ENCODE results near the gene BNC2. TPM values are rescaled to one million over a fixed set of nuclear protein-coding genes. Genes with fewer than 3 reads are reported as not detected.
"Not testable (repeated sequence)": the region's sequence is repeated elsewhere in the genome, so short reads cannot be mapped to it uniquely, and the experiment has no call there.

The BNC2 gene
- total RNA-seq, 2 donors from 2014 or later: not detected

DNA sequence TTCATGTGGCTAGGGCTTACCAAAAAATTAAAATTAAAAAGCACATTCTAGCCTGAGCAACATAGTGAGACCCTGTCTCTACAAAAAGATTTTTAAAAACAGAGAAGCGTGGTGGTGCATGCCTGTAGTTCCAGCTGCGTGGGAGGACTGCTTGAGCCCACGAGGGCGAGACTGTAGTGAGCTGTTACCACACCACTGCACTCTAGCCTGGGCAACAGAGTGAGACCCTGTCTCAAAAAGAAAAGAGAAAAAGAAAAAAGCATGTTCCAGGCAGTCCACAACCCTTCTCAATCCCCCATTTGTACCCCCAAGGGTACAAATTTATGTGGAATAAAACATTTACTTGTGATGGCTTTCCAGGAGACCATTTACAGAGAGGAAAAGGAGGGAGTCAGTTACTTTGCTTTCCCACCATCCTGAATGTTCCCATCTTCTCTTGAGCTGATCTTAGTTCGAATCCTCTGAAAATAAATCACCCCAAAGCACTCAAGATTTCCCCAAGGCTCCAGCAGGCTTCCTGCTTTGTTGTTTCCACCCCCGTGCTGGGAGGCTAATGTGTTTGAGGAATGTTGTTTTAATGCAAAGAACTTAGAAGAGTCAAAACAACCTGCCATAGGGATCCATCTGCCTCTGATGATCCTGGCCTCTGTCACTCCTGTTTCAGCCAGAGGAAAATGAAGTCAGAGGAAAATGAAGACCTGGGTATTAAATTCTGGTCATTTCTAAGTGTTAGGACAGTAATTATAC, 384.7 kb downstream of the BNC2 start:
- H3K9me3 Mint-ChIP-seq: peaks cover 0 to 3% of the 10 kb centered on the region in 2 donors
- no peak overlapping the region for H3K27ac Mint-ChIP-seq
- ATAC-seq (no peak), DNase-seq (ENCODE audit: low spot score in 2 of 2) (no peak)
- H3K36me3 Mint-ChIP-seq: no peaks in the 10 kb centered on the region

DNA sequence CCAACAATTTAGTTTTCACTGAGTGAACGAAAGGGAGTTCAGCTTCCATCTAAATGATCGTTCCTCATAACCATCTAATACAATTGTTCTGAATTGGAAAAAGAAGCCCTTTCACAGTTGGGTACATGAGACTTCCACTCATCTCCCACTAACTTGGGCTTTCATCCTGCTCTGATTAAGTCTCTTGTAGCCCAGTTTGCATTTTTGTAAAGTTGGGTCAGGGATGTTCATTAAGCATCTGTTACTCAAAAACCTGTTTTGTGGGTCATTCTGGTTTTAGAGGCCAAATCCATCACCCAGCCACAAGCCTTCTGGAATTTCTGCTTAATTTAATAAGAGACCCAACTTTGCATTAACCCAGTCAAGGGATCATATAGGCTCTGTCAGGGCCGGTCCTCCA, 385.3 kb downstream of the BNC2 start:
- DNase-seq (ENCODE audit: low spot score in 2 of 2) (no peak), ATAC-seq (no peak)
- no peaks in the 10 kb centered on the region for H3K9me3 Mint-ChIP-seq
- no peak overlapping the region for H3K27ac Mint-ChIP-seq
- H3K36me3 Mint-ChIP-seq: no peaks in the 10 kb centered on the region

GRCh38 chr9:16484744-16485143, 385.7 kb downstream of the BNC2 start:
- Mint-ChIP-seq H3K36me3 (no peaks in the 10 kb centered on the region), H3K9me3 (no peaks in the 10 kb centered on the region), H3K27ac (no peak overlapping the region)
- ATAC-seq (no peak), DNase-seq (ENCODE audit: low spot score in 2 of 2) (no peak)

DNA sequence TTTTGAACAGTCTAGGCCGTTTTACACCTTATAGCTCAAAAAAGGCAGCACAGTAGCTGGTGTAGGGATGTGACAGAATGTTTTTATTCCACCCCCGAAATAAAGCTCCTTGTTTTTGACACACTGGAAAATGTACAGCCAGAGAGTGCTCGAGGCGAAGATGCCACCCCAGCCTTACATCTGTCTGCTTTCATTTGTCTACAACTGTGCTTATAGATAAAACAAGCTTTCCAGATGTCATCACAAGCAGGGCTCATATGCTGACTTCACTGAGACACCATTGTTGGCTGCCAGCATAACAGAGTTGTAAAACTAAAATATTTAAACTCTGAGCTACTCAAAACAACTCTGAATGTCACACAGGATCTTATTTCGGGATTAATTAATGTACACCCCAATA, 386.3 kb downstream of the BNC2 start:
- no peak for ATAC-seq
- DNase-seq (ENCODE audit: low spot score in 2 of 2): no peak

GRCh38 chr9:16482764-16483163, 387.7 kb downstream of the BNC2 start:
- no peaks in the 10 kb centered on the region for H3K9me3 Mint-ChIP-seq
- DNase-seq (ENCODE audit: low spot score in 2 of 2): no peak
- no peaks in the 10 kb centered on the region for H3K36me3 Mint-ChIP-seq
- ATAC-seq: no peak
- no peak overlapping the region for H3K27ac Mint-ChIP-seq

More for the DNA sequence above, 386.3 kb downstream of the BNC2 start:
- Mint-ChIP-seq H3K36me3 (no peaks in the 10 kb centered on the region), H3K27ac (no peak overlapping the region), H3K9me3 (no peaks in the 10 kb centered on the region)

DNA sequence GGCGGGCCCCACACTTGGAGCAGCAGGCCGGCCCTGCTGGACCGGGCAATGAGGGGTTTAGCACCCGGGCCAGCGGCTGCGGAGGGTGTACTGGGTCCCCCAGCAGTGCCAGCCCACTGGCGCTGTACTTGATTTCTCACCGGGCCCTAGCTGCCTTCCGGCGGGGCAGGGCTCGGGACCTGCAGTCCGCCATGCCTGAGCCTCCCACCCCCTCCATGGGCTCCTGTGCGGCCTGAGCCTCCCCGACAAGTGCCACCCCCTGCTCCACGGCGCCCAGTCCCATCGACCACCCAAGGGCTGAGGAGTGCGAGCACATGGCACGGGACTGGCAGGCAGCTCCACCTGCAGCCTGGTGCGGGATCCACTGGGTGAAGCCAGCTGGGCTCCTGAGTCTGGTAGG, 389.9 kb downstream of the BNC2 start:
- DNase-seq (ENCODE audit: low spot score in 2 of 2); H3K27ac Mint-ChIP-seq; ATAC-seq; H3K9me3 Mint-ChIP-seq; H3K36me3 Mint-ChIP-seq: not testable (repeated sequence)

DNA sequence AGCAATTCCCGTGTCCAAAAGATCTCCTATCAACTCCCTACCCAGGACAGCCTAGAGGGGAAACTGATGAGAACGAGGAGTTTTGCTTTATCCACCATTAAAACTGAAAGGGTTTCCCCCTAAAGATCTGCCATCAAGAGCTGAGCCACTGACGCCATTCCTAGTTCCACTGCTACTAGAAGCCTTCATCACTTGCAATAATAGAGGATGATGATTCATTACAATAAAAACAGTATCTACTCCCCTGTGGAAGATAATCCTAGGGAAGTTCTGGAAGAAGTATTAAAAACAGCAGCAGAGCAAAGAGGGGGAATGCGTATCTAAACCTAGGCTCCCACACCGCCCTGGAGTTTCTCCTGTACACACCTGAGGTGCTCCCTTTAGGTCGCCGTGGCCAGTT, 394.5 kb downstream of the BNC2 start:
- H3K36me3 Mint-ChIP-seq: no peaks in the 10 kb centered on the region
- no peak overlapping the region for H3K27ac Mint-ChIP-seq
- H3K9me3 Mint-ChIP-seq: no peaks in the 10 kb centered on the region
- no peak for ATAC-seq
- no peak for DNase-seq (ENCODE audit: low spot score in 2 of 2)

GRCh38 chr9:16475257-16475656, 395.2 kb downstream of the BNC2 start:
- ATAC-seq (no peak), DNase-seq (ENCODE audit: low spot score in 2 of 2) (no peak)
- Mint-ChIP-seq H3K27ac (no peak overlapping the region), H3K36me3 (no peaks in the 10 kb centered on the region), H3K9me3 (no peaks in the 10 kb centered on the region)

GRCh38 chr9:16469184-16469583, 401.3 kb downstream of the BNC2 start:
- Mint-ChIP-seq H3K27ac (no peak overlapping the region), H3K9me3 (no peaks in the 10 kb centered on the region), H3K36me3 (no peaks in the 10 kb centered on the region)
- no peak for DNase-seq (ENCODE audit: low spot score in 2 of 2)
- ATAC-seq: no peak

DNA sequence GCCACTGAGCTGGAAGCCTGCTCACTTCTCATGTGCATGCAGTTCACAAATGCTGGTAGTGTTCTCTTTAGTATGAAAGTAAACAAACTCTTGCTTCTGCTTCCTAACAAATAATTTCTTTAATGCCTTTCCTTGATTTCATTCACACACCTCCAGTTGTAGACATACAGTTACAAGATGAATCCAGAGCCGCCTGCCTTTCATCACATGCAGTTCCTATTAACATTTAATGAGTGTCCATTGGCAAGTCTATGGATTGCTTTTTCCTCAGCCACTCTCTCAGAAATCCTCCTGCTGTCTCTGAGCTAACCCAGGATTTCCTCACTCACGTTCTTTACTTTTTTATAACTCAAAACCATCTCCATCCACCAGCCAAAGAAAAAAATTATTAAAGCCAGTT, 408.6 kb downstream of the BNC2 start:
- H3K27ac Mint-ChIP-seq: no peak overlapping the region
- DNase-seq (ENCODE audit: low spot score in 2 of 2): no peak
- H3K9me3 Mint-ChIP-seq: no peaks in the 10 kb centered on the region
- ATAC-seq: no peak
- H3K36me3 Mint-ChIP-seq: no peaks in the 10 kb centered on the region

- H3K9me3 Mint-ChIP-seq: no peaks in the 10 kb centered on the region
- ATAC-seq (no peak), DNase-seq (ENCODE audit: low spot score in 2 of 2) (no peak)
- no peaks in the 10 kb centered on the region for H3K36me3 Mint-ChIP-seq
- no peak overlapping the region for H3K27ac Mint-ChIP-seq
Observed at GRCh38 chr9:16461137-16461840, 409.2 kb downstream of the BNC2 start.

DNA sequence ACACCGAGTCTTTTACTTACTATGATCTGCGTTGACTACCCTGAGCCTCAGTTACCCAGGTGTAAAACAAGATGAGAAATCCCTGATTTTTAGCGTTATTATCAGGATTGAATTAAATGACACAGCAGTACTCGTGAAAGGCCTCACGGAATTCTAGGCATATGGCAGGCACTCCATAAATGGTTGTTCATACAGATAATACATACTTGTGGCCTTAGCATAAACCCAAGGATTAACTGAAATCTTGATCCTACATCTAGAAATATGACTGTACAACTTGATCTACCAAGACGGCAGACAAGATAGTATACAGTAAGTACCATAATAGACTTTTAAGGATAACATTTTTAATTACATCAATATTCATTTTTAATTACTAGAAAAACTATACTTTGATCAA, 409.8 kb downstream of the BNC2 start:
- DNase-seq (ENCODE audit: low spot score in 2 of 2): no peak
- no peak for ATAC-seq
- Mint-ChIP-seq H3K9me3 (no peaks in the 10 kb centered on the region), H3K27ac (no peak overlapping the region), H3K36me3 (no peaks in the 10 kb centered on the region)

DNA sequence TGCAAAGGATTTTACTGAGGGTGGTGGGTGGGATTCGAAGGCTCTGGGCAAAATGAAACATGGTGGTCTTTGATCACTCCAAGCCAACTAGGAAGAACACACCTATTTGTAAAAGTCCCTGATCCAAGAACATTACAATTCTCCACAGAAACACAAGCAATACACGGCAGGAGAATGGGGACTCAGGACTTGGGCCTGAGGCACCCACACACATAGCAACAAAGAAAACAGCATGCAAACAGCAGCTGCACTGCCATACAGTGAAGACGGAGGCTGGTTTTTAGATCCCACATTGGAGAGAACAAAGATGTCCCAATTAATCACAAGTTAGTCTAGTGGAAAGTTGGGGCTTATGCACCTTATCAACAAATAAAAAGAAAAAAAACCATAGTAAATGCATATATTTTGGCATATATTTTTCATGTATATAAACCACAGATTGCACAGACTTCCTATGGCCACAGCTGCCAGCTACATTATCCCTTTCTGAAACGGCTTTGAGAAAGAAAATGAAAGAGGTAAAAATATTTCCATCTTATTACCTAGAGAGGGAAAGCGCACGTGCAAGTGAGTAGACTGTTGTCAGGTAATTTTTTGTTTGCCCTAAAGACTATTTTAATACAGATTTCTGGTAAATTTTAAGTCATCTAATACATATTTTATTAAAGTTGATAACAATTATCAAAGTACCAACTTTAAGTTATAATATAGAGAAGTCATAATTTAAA, 410.9 kb downstream of the BNC2 start:
- H3K36me3 Mint-ChIP-seq: no peaks in the 10 kb centered on the region
- DNase-seq (ENCODE audit: low spot score in 2 of 2): no peak
- no peaks in the 10 kb centered on the region for H3K9me3 Mint-ChIP-seq
- no peak for ATAC-seq
- H3K27ac Mint-ChIP-seq: peak overlapping the region in 1 of 2 donors; percentile 52

- ATAC-seq (no peak), DNase-seq (ENCODE audit: low spot score in 2 of 2) (no peak)
- H3K9me3 Mint-ChIP-seq: no peaks in the 10 kb centered on the region
- no peak overlapping the region for H3K27ac Mint-ChIP-seq
- no peaks in the 10 kb centered on the region for H3K36me3 Mint-ChIP-seq
Observed at GRCh38 chr9:16458696-16459420, 411.6 kb downstream of the BNC2 start.

DNA sequence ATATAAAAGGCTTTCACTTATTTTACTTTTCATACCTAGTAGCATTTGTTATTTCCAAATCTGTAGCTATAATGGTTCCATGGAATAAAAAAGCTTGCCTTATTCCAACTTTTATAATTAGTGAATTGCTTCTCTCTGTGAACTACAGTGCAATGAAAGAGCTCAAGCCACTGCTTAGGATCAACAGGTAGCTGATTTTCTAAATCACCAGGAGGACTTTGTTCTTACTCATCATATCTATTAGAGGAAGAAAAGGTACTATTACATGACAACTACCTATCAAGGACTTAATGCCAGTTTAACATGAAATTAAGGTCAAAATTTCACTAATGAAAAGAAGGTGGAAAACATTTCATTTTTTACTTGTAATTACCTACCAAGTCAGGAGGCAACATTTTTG, 414.6 kb downstream of the BNC2 start:
- DNase-seq (ENCODE audit: low spot score in 2 of 2) (no peak), ATAC-seq (no peak)
- Mint-ChIP-seq H3K9me3 (no peaks in the 10 kb centered on the region), H3K36me3 (no peaks in the 10 kb centered on the region), H3K27ac (no peak overlapping the region)

DNA sequence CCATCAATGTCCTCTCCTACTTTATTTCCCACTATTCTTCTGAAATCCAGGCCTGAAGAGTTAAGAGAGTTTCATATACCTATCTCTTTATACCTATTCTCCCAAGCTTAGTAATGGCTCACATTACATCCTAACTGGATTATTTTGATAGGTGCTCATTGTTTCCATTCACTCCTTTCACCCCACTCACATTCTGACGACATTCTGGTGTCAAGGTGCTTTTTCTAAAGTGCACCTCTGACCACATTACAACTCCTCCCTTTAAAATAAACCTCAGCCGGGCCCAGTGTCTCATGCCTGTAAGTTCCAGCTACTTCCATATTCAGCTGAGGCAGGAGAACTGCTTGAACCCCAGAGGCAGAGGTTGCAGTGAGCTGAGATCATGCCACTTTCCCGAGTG, 417.1 kb downstream of the BNC2 start:
- no peaks in the 10 kb centered on the region for H3K36me3 Mint-ChIP-seq
- H3K9me3 Mint-ChIP-seq: no peaks in the 10 kb centered on the region
- H3K27ac Mint-ChIP-seq: no peak overlapping the region
- DNase-seq (ENCODE audit: low spot score in 2 of 2): no peak
- no peak for ATAC-seq

- no peak for DNase-seq (ENCODE audit: low spot score in 2 of 2)
- no peak for ATAC-seq
- Mint-ChIP-seq H3K27ac (no peak overlapping the region), H3K9me3 (no peaks in the 10 kb centered on the region), H3K36me3 (no peaks in the 10 kb centered on the region)
Observed at GRCh38 chr9:16450578-16450977, 419.9 kb downstream of the BNC2 start.

Data from activated naive CD4-positive, alpha-beta T cell treated with anti-CD3 and anti-CD28 coated beads, Interleukin-2, amount 50 U/mL, for 72 hours (primary cell).